HepG2 (cell line): ENCODE results near the gene MEA1. TPM values are rescaled to one million over a fixed set of nuclear protein-coding genes. Genes with fewer than 3 reads are reported as not detected.

Experiments used
- CBX5 ChIP-seq: sonication (generic); formaldehyde crosslinking; IDR thresholded peaks from 2 replicates; pipeline ENCODE4 v1.4.0; 2020; ENCODE audit warnings: missing genetic modification reagents, borderline replicate concordance
- KLF15 ChIP-seq: sonication (generic); formaldehyde crosslinking; IDR thresholded peaks from 2 replicates; pipeline ENCODE4 v1.8.1; 2023; ENCODE audit warnings: borderline replicate concordance, mild to moderate bottlenecking, inconsistent platforms, missing genetic modification reagents, mixed read lengths
- MIER3 ChIP-seq: IDR thresholded peaks from 2 replicates; pipeline ENCODE4 v1.6.1; 2016; ENCODE audit warnings: missing compliant biosample characterization, borderline replicate concordance
- REL ChIP-seq: sonication (generic); formaldehyde crosslinking; conservative IDR thresholded peaks from 2 replicates; pipeline ENCODE4 v1.8.0; 2022; ENCODE audit warnings: mild to moderate bottlenecking, missing genetic modification reagents, moderate library complexity
- TARDBP ChIP-seq: sonication (generic); formaldehyde crosslinking; IDR thresholded peaks from 2 replicates; pipeline ENCODE4 v1.8.0; 2022; ENCODE audit warnings: mild to moderate bottlenecking, missing genetic modification reagents
- TERF1 ChIP-seq: sonication (generic); formaldehyde crosslinking; IDR thresholded peaks from 2 replicates; pipeline ENCODE4 v1.8.0; 2022; ENCODE audit warnings: mild to moderate bottlenecking, missing genetic modification reagents, moderate library complexity
- TFDP2 ChIP-seq: sonication (generic); formaldehyde crosslinking; IDR thresholded peaks from 2 replicates; pipeline ENCODE4 v1.4.0; 2020; ENCODE audit warnings: missing genetic modification reagents
- TOE1 ChIP-seq: sonication (generic); formaldehyde crosslinking; IDR thresholded peaks from 2 replicates; pipeline ENCODE4 v1.4.0; 2020; ENCODE audit warnings: mild to moderate bottlenecking, missing genetic modification reagents
- ZFP82 ChIP-seq: sonication (generic); formaldehyde crosslinking; IDR thresholded peaks from 2 replicates; pipeline ENCODE4 v1.5.1; 2020; ENCODE audit warnings: mild to moderate bottlenecking, missing genetic modification reagents, borderline replicate concordance
- ZKSCAN1 ChIP-seq: fragments of 150-350 bp; IDR thresholded peaks from 2 replicates; pipeline ENCODE4 v1.6.1; 2014; ENCODE audit warnings: low read length
- ZMAT5 ChIP-seq: sonication (generic); formaldehyde crosslinking; IDR thresholded peaks from 2 replicates; pipeline ENCODE4 v1.5.0; 2020; ENCODE audit warnings: mild to moderate bottlenecking, low read depth, missing genetic modification reagents, borderline replicate concordance
- ZNF292 ChIP-seq: sonication (generic); formaldehyde crosslinking; IDR thresholded peaks from 2 replicates; pipeline ENCODE4 v1.8.1; 2022; ENCODE audit warnings: mild to moderate bottlenecking, low read depth, missing genetic modification reagents, borderline replicate concordance
- ZNF317 ChIP-seq: sonication (generic); formaldehyde crosslinking; IDR thresholded peaks from 2 replicates; pipeline ENCODE4 v1.5.0; 2020; ENCODE audit warnings: mild to moderate bottlenecking, missing genetic modification reagents
- ZNF431 ChIP-seq: sonication (generic); formaldehyde crosslinking; IDR thresholded peaks from 2 replicates; pipeline ENCODE4 v1.9.0; 2022; ENCODE audit warnings: missing genetic modification reagents, low read depth, mild to moderate bottlenecking, borderline replicate concordance
- ZNF7 ChIP-seq: IDR thresholded peaks from 2 replicates; pipeline ENCODE4 v1.6.1; 2016; ENCODE audit warnings: missing biosample characterization, missing genetic modification reagents
- ZNF841 ChIP-seq: sonication (generic); formaldehyde crosslinking; IDR thresholded peaks from 2 replicates; pipeline ENCODE4 v1.8.1; 2023; ENCODE audit warnings: missing genetic modification reagents, borderline replicate concordance
- polyA plus RNA-seq, 8 experiments: library from polyadenylated mRNA; depleted of rRNA in 3 of 8; stranded (reverse) in 7 of 8; unstranded in 1 of 8; fragments of >200 nt; fragmentation: Illumina TruSeq in 4 of 8; extraction: Trizol in 4 of 8; gene quantifications; 2 replicates each; pipeline versions ENCODE4 v1.2.1 to v1.2.3, GENCODE V29; 2011 to 2016; ENCODE audit warnings: low read depth in 4 of 8, missing spikeins in 1 of 8, mixed read lengths in 1 of 8; ENCODE audit not compliant: insufficient read depth in 1 of 8
- total RNA-seq, 5 experiments: library from RNA; depleted of rRNA; stranded (reverse); fragments of >200 nt; fragmentation: Illumina TruSeq; extraction: Trizol; gene quantifications; 2 replicates each; pipeline ENCODE4 v1.2.3, GENCODE V29; 2016; ENCODE audit warnings: low read depth in 1 of 5
- TF ChIP-seq, protein P1 (sequence below): sonication (generic); formaldehyde crosslinking; IDR thresholded peaks from 2 replicates; pipeline ENCODE4 v1.4.0; 2020; ENCODE audit warnings: missing genetic modification reagents
- TF ChIP-seq, protein P2 (sequence below): sonication (generic); formaldehyde crosslinking; IDR thresholded peaks from 2 replicates; pipeline ENCODE4 v1.4.0; 2020; ENCODE audit warnings: missing genetic modification reagents, borderline replicate concordance

The MEA1 gene
- total and polyA plus RNA-seq, 2 of the 13 experiments (the other 11 are each of a cell fraction or from before 2014, with no cell fraction given), result 75.6 to 86.2 TPM

GRCh38 chr6:43053545-43054205 lies 39.9 kb upstream of the MEA1 start, which contains the start of gene CUL7 (continued):
- TF ChIP-seq, protein P1, sequence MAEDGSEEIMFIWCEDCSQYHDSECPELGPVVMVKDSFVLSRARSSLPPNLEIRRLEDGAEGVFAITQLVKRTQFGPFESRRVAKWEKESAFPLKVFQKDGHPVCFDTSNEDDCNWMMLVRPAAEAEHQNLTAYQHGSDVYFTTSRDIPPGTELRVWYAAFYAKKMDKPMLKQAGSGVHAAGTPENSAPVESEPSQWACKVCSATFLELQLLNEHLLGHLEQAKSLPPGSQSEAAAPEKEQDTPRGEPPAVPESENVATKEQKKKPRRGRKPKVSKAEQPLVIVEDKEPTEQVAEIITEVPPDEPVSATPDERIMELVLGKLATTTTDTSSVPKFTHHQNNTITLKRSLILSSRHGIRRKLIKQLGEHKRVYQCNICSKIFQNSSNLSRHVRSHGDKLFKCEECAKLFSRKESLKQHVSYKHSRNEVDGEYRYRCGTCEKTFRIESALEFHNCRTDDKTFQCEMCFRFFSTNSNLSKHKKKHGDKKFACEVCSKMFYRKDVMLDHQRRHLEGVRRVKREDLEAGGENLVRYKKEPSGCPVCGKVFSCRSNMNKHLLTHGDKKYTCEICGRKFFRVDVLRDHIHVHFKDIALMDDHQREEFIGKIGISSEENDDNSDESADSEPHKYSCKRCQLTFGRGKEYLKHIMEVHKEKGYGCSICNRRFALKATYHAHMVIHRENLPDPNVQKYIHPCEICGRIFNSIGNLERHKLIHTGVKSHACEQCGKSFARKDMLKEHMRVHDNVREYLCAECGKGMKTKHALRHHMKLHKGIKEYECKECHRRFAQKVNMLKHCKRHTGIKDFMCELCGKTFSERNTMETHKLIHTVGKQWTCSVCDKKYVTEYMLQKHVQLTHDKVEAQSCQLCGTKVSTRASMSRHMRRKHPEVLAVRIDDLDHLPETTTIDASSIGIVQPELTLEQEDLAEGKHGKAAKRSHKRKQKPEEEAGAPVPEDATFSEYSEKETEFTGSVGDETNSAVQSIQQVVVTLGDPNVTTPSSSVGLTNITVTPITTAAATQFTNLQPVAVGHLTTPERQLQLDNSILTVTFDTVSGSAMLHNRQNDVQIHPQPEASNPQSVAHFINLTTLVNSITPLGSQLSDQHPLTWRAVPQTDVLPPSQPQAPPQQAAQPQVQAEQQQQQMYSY, result no peak
- TF ChIP-seq TOE1 (CRISPR knock-in tag) (no peak; the same call in 1 of the 2 replicates), MIER3 (peak; percentile 91), ZKSCAN1 (no peak), ZFP82 (peak; percentile 97; the same call in 1 of the 2 replicates), TARDBP (CRISPR knock-in tag) (peak; percentile 95), ZNF7 (CRISPR knock-in tag) (no peak), TFDP2 (peak; percentile 76), ZNF841 (no peak), KLF15 (CRISPR knock-in tag) (no peak; the same call in 1 of the 2 replicates), ZMAT5 (no peak), TERF1 (CRISPR knock-in tag) (no peak), CBX5 (CRISPR knock-in tag) (peak; percentile 84; the same call in 1 of the 2 replicates), ZNF292 (CRISPR knock-in tag) (0 out of 2 replicates have a peak, but pooled peaks have one; percentile 45), ZNF431 (CRISPR knock-in tag) (peak; percentile 84; the same call in 1 of the 2 replicates), REL (CRISPR knock-in tag) (no peak; the same call in 1 of the 2 replicates), ZNF317 (CRISPR knock-in tag) (peak; percentile 93)
- TF ChIP-seq, protein P2, sequence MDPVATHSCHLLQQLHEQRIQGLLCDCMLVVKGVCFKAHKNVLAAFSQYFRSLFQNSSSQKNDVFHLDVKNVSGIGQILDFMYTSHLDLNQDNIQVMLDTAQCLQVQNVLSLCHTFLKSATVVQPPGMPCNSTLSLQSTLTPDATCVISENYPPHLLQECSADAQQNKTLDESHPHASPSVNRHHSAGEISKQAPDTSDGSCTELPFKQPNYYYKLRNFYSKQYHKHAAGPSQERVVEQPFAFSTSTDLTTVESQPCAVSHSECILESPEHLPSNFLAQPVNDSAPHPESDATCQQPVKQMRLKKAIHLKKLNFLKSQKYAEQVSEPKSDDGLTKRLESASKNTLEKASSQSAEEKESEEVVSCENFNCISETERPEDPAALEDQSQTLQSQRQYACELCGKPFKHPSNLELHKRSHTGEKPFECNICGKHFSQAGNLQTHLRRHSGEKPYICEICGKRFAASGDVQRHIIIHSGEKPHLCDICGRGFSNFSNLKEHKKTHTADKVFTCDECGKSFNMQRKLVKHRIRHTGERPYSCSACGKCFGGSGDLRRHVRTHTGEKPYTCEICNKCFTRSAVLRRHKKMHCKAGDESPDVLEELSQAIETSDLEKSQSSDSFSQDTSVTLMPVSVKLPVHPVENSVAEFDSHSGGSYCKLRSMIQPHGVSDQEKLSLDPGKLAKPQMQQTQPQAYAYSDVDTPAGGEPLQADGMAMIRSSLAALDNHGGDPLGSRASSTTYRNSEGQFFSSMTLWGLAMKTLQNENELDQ, result no peak
